K562 (cell line): ENCODE measurements around the gene LY6G6C. TPM values are rescaled to one million over a fixed set of nuclear protein-coding genes. Genes with fewer than 3 reads are reported as not detected.

Experiments
- ASH1L ChIP-seq: fragments of 450-650 bp; IDR thresholded peaks from 2 replicates; pipeline ENCODE4 v1.6.1; 2018; ENCODE audit warnings: borderline replicate concordance, mild to moderate bottlenecking, low read depth; ENCODE audit not compliant: partially characterized antibody
- BCOR ChIP-seq: fragments of 450-650 bp; IDR thresholded peaks from 2 replicates; pipeline ENCODE4 v1.6.1; 2016
- CHD1 ChIP-seq: fragments of 200-600 bp; sonication (generic); IDR thresholded peaks from one replicate; pipeline ENCODE4 v1.6.1; 2012; ENCODE audit warnings: mild to moderate bottlenecking, moderate library complexity, low read length, inconsistent platforms
- E2F3 ChIP-seq: fragments of 250-450 bp; sonication (Bioruptor Pico); IDR thresholded peaks from 2 replicates; pipeline ENCODE4 v1.4.0; 2020; ENCODE audit warnings: mild to moderate bottlenecking
- EP400 ChIP-seq: fragments of 450-650 bp; IDR thresholded peaks from 2 replicates; pipeline ENCODE4 v1.6.1; 2017; ENCODE audit warnings: antibody characterized with exemption, mild to moderate bottlenecking, moderate library complexity
- ETV5 ChIP-seq: sonication (generic); formaldehyde crosslinking; IDR thresholded peaks from 2 replicates; pipeline ENCODE4 v1.4.0; 2020; ENCODE audit warnings: low read depth, mild to moderate bottlenecking, missing genetic modification reagents
- EZH2 ChIP-seq: IDR thresholded peaks from 2 replicates; pipeline ENCODE4 v1.6.1; 2012; ENCODE audit warnings: low read depth, mild to moderate bottlenecking, inconsistent platforms, low read length, borderline replicate concordance
- KLF16 ChIP-seq: IDR thresholded peaks from 2 replicates; pipeline ENCODE4 v1.6.1; 2016; ENCODE audit warnings: antibody characterized with exemption
- LCOR ChIP-seq: sonication (generic); formaldehyde crosslinking; IDR thresholded peaks from 2 replicates; pipeline ENCODE4 v1.8.0; 2022; ENCODE audit warnings: mild to moderate bottlenecking, missing genetic modification reagents
- MYBL2 ChIP-seq, 2 experiments: fragments of 450-650 bp in 1 of 2; sonication (generic) in 1 of 2; formaldehyde crosslinking in 1 of 2; IDR thresholded peaks; 2 replicates each; pipeline versions ENCODE4 v1.6.1 to v1.8.1; 2017 to 2022; ENCODE audit warnings: borderline replicate concordance in 1 of 2, inconsistent platforms in 1 of 2, low read depth in 1 of 2, mild to moderate bottlenecking in 1 of 2, missing genetic modification reagents in 1 of 2, moderate library complexity in 1 of 2
- MYNN ChIP-seq, 2 experiments: sonication (generic); formaldehyde crosslinking in 1 of 2; IDR thresholded peaks; 2 replicates each; pipeline versions ENCODE4 v1.5.0 to v1.6.1; 2016 to 2020; ENCODE audit warnings: antibody characterized with exemption in 1 of 2, missing genetic modification reagents in 1 of 2
- NFIC ChIP-seq: fragments of 450-650 bp; IDR thresholded peaks from 2 replicates; pipeline ENCODE4 v1.6.1; 2017; ENCODE audit warnings: mild to moderate bottlenecking, inconsistent platforms
- NFYB ChIP-seq: IDR thresholded peaks from 2 replicates; pipeline ENCODE4 v1.6.1; 2011; ENCODE audit warnings: mild to moderate bottlenecking, moderate library complexity; ENCODE audit not compliant: insufficient read length; ENCODE audit errors: extremely low read depth
- POLR2G ChIP-seq: fragments of 200-400 bp; formaldehyde crosslinking; IDR thresholded peaks from 2 replicates; pipeline ENCODE4 v1.6.1; 2017; ENCODE audit warnings: low read depth, mild to moderate bottlenecking, antibody characterized with exemption, low read length, moderate library complexity
- RBM39 ChIP-seq: fragments of 200-400 bp; formaldehyde crosslinking; optimal IDR thresholded peaks from 2 replicates; pipeline ENCODE3; 2018; ENCODE audit warnings: low read depth, low read length
- SREBF2 ChIP-seq: sonication (generic); formaldehyde crosslinking; IDR thresholded peaks from 2 replicates; pipeline ENCODE4 v1.4.0; 2020; ENCODE audit warnings: mild to moderate bottlenecking, missing genetic modification reagents
- TAF1 ChIP-seq: IDR thresholded peaks from 2 replicates; pipeline ENCODE4 v1.6.1; 2011; ENCODE audit warnings: mild to moderate bottlenecking, low read length, moderate library complexity; ENCODE audit not compliant: insufficient read depth, control insufficient read depth, severe bottlenecking; ENCODE audit errors: extremely low read depth
- TAF7 ChIP-seq: fragments of 450-650 bp; IDR thresholded peaks from 2 replicates; pipeline ENCODE4 v1.6.1; 2016; ENCODE audit warnings: missing genetic modification characterization, missing compliant biosample characterization
- ZBED1 ChIP-seq: IDR thresholded peaks from 2 replicates; pipeline ENCODE4 v1.6.1; 2014
- ZNF146 ChIP-seq: IDR thresholded peaks from one replicate; pipeline ENCODE4 v1.6.1; 2018; ENCODE audit warnings: missing compliant biosample characterization; ENCODE audit not compliant: unreplicated experiment
- ZNF212 ChIP-seq: fragments of 450-650 bp; formaldehyde crosslinking; IDR thresholded peaks from 2 replicates; pipeline ENCODE4 v1.4.0; 2020; ENCODE audit warnings: mild to moderate bottlenecking
- ZNF311 ChIP-seq: fragments of 250-450 bp; sonication (Bioruptor Pico); IDR thresholded peaks from 2 replicates; pipeline ENCODE4 v1.4.0; 2020; ENCODE audit warnings: mild to moderate bottlenecking, moderate library complexity
- ZSCAN32 ChIP-seq: fragments of 450-650 bp; formaldehyde crosslinking; IDR thresholded peaks from 2 replicates; pipeline ENCODE4 v1.4.0; 2020; ENCODE audit warnings: mild to moderate bottlenecking, moderate library complexity
- polyA plus RNA-seq, 8 experiments: library from polyadenylated mRNA; depleted of rRNA in 4 of 8; stranded (reverse) in 5 of 8; unstranded in 3 of 8; fragments of >200 nt; fragmentation: Nextera tagmentation in 2 of 8; fragmentation: Illumina TruSeq in 1 of 8; extraction: Ambion mirVana in 2 of 8; extraction: Trizol in 1 of 8; gene quantifications; 2 replicates each; pipeline versions ENCODE4 v1.2.1 to v1.2.3, GENCODE V29; 2011 to 2014; ENCODE audit warnings: inconsistent platforms in 1 of 8, missing spikeins in 1 of 8
- total RNA-seq, 7 experiments: library from RNA; depleted of rRNA in 6 of 7; stranded (reverse); fragments of >200 nt in 6 of 7; fragmentation: Illumina TruSeq in 2 of 7; extraction: Trizol in 2 of 7; gene quantifications; 2 replicates each; pipeline versions ENCODE4 v1.2.1 to v1.2.3, GENCODE V29; 2011 to 2021; ENCODE audit warnings: low replicate concordance in 1 of 7
- TF ChIP-seq, protein P1 (sequence below), 3 experiments: IDR thresholded peaks in 2 of 3; conservative IDR thresholded peaks in 1 of 3; 2 replicates each; pipeline ENCODE4 v1.5.1; 2011 to 2012; ENCODE audit warnings: low read length in 3 of 3, mild to moderate bottlenecking in 3 of 3, control low read depth in 2 of 3, improper control_type of control experiment in 1 of 3, inconsistent platforms in 1 of 3, low read depth in 1 of 3, mixed read lengths in 1 of 3, moderate library complexity in 1 of 3; ENCODE audit not compliant: insufficient read depth in 2 of 3
- TF ChIP-seq, protein P2 (sequence below): sonication (generic); formaldehyde crosslinking; IDR thresholded peaks from 2 replicates; pipeline ENCODE4 v1.9.0; 2022; ENCODE audit warnings: mild to moderate bottlenecking, missing genetic modification reagents
- TF ChIP-seq, protein P3 (sequence below): IDR thresholded peaks from 2 replicates; pipeline ENCODE4 v1.6.1; 2014; ENCODE audit warnings: antibody characterized with exemption

Gene LY6G6C
- total and polyA plus RNA-seq, 9 of the 15 experiments (the other 6 are each of a cell fraction or from before 2014, with no cell fraction given), result 0.06 to 0.20 TPM; not detected in 7

DNA sequence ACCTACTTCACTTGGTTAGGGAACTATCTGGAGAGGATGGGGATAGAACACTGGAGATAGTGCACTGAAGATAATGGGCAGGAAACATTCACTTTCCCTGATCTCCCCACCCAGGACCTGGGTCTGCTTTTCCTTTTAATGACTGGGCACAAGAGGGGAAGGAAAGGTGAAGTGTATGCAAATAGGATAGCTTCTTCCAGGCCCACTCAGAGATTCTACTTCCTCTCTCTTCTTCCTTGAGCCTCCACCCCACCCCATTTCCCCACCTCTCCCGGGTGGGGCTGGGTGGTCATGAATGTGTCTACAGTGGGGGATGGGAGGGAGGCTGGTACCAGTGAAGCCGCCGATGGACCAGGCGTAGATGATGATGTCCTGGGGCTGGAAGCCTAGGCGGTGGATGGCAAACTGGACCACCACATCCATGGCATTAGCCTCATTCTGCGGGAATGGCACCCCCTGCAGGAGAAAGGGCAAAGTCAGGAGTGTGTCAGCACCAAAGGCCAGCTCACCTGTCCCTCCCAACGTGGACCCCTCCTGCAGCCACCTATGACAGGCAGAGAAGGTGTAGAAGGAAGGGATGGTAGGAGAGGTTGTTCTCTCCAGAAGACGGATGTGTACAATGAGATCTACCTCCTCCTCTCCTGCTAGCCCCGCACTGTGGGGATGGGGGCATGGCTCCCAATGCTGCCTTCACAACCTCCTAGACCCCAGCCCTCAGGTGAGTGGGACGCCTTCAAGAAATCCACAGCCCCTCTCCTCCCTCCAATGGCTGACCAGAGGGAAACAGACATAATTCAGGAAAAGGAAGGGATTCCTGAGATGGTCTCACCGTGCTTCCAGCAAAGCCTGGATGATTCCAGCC, 32.1 kb downstream of the LY6G6C start (continued):
- TF ChIP-seq MYBL2 (IDR thresholded peaks at IDR 0.05; ENCODE audit: low read depth) (no peak), MYBL2 (CRISPR knock-in tag; IDR thresholded peaks at IDR 0.05; ENCODE audit: borderline replicate concordance) (no peak), POLR2G (peak; percentile 46; the same call in 1 of the 2 replicates), E2F3 (CRISPR knock-in tag) (no peak), TAF1 (no peak), ETV5 (CRISPR knock-in tag) (no peak), BCOR (no peak), KLF16 (no peak), EP400 (no peak), MYNN (IDR thresholded peaks at IDR 0.05) (0 out of 2 replicates have a peak, but pooled peaks have one; percentile 27), MYNN (CRISPR knock-in tag; IDR thresholded peaks at IDR 0.05) (no peak), EZH2 (no peak), CHD1 (no peak), ZBED1 (no peak), NFIC (no peak), LCOR (no peak), ZNF311 (CRISPR knock-in tag) (no peak), ASH1L (no peak), ZNF146 (CRISPR knock-in tag) (no peak), SREBF2 (CRISPR knock-in tag) (no peak), NFYB (no peak), TAF7 (no peak), ZSCAN32 (CRISPR knock-in tag) (no peak), RBM39 (peak; percentile 47), ZNF212 (CRISPR knock-in tag) (no peak)
- TF ChIP-seq, protein P1, sequence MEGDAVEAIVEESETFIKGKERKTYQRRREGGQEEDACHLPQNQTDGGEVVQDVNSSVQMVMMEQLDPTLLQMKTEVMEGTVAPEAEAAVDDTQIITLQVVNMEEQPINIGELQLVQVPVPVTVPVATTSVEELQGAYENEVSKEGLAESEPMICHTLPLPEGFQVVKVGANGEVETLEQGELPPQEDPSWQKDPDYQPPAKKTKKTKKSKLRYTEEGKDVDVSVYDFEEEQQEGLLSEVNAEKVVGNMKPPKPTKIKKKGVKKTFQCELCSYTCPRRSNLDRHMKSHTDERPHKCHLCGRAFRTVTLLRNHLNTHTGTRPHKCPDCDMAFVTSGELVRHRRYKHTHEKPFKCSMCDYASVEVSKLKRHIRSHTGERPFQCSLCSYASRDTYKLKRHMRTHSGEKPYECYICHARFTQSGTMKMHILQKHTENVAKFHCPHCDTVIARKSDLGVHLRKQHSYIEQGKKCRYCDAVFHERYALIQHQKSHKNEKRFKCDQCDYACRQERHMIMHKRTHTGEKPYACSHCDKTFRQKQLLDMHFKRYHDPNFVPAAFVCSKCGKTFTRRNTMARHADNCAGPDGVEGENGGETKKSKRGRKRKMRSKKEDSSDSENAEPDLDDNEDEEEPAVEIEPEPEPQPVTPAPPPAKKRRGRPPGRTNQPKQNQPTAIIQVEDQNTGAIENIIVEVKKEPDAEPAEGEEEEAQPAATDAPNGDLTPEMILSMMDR (IDR thresholded peaks at IDR 0.05 in 2 of 3, conservative IDR thresholded peaks at IDR 0.05 in 1 of 3; ENCODE audit: insufficient read depth in 2 of 3, low read depth in 1 of 3, low read length in 3 of 3), result peak; percentile 63 to 96 (median 68)
- TF ChIP-seq, protein P2, sequence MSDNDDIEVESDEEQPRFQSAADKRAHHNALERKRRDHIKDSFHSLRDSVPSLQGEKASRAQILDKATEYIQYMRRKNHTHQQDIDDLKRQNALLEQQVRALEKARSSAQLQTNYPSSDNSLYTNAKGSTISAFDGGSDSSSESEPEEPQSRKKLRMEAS (CRISPR knock-in tag), result peak; percentile 12; the same call in 1 of the 2 replicates
- TF ChIP-seq, protein P3, sequence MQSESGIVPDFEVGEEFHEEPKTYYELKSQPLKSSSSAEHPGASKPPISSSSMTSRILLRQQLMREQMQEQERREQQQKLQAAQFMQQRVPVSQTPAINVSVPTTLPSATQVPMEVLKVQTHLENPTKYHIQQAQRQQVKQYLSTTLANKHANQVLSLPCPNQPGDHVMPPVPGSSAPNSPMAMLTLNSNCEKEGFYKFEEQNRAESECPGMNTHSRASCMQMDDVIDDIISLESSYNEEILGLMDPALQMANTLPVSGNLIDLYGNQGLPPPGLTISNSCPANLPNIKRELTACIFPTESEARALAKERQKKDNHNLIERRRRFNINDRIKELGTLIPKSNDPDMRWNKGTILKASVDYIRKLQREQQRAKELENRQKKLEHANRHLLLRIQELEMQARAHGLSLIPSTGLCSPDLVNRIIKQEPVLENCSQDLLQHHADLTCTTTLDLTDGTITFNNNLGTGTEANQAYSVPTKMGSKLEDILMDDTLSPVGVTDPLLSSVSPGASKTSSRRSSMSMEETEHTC, result no peak
